DMS153 treated with DMSO at 0.1 percent for 48 hours (cell line): ENCODE results near the gene GNPTAB.
"Not testable (repeated sequence)": the region's sequence is repeated elsewhere in the genome, so short reads cannot be mapped to it uniquely, and the experiment has no call there.

Experiments used
- DNase-seq: peaks from one replicate; lab custom pipeline; 2025; ENCODE audit not compliant: unreplicated experiment; lab: John Stamatoyannopoulos, UW

Gene GNPTAB

DNA sequence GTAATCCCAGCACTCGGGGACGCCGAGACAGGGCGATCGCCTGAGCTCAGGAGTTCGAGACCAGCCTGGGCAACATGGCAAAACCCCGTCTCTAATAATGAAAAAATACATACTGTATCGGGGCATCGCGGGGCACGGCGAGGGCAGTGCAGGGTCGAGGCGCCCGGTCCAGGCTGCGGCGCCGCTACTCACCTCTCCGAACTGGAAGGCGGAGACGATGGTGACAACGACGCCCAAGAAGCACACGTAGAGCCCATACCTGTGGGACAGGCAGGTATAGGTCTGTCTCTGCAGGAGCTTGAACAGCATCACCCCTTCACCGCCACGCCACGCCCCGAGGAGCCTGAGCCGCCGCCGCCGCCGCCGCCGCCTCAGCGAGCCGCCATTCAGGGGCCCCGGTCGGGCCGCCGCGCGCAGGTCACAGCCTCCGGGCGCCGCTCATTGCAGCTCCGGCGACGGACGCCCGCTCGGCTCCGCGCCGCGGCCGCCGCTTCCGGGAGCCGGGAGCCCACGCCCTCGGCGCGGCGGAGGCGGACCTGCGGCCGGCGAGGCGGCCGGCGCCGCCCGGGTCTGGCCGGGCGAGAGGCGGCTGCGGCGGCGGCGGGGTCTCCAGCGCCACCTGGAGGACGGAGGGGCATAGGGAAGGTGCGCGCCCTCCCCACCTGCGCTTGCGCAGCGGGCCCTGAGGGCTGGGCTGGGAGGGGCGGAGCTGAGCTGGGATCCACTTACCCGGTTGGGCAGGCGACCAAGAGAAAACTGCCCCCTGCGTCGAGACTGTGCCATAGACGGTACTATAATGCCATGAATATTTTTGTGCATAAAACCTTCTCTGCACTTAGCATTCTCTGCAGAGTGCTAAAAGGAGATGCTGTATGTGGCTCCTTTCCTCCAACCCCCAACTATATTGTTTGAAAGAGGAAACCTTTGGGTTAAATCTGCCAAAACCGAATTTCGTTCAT lies at the start of gene GNPTAB:
Gene GNPTAB (minus strand): TSS at position 593 of the 959 bp plus-strand sequence. CDS start 284 bp downstream, at position 309.
- DNase-seq = peak; percentile 79

DNA sequence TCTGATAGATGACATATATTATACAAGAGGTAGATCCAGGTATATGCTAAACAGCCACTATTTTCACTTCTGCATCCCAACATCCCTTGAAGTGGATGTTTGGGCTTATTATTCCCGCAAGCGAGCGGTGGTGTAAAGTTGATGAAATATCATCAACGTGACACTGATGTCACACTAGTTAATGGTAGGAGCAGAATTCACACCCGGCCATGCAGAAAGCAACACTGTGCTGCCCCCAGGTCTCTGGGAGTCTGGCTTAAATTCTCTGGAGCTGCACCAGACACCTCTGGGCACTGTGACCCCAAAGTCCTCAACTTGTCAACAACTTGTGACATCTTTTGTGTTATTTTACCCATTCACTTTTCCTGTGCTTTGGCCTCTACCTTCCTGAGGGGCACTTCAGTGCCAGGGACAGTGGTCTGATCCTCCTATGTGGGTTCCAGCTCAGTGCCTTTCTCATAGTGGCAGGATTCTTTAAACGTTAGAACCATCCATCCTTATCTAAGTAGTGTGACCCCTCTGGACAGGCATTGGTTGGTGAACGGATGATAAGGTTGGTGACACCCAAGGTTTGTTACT lies 47.6 kb upstream of the GNPTAB start:
- DNase-seq = no peak

GRCh38 chr12:101877806-101878242 lies 47.1 kb upstream of the GNPTAB start:
- DNase-seq = no peak

- peak; percentile 10 for DNase-seq
Observed at GRCh38 chr12:101876861-101877805, 46.4 kb upstream of the GNPTAB start, which contains the start of gene DRAM1. DRAM1 (plus strand) TSS chr12:101877580; CDS start chr12:101877790, 210 bp downstream.

GRCh38 chr12:101876322-101876860 lies 45.6 kb upstream of the GNPTAB start:
- no peak for DNase-seq

GRCh38 chr12:101875162-101875561 lies 44.4 kb upstream of the GNPTAB start:
- DNase-seq = no peak

DNA sequence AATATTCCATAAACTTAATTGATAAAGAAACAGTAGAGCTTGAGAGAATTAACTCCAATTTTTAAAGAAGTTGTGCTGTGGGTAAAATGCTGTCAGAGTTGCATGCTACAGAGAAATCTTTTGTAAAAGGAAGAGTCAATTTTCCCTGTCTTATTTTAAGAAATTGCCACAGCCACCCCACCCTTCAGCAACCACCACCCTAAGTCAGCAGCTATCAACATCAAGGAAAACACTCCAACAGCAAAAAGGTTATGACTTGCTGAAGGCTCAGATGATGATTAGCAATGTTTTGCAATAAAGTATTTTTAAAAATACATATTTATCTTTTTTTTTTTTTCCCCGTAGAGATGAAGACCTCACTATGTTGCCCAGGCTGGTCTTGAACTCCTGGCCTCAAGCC lies 40.2 kb upstream of the GNPTAB start:
- no peak for DNase-seq

GRCh38 chr12:101867619-101868018 lies 36.9 kb upstream of the GNPTAB start:
- DNase-seq = not testable (repeated sequence)

DNA sequence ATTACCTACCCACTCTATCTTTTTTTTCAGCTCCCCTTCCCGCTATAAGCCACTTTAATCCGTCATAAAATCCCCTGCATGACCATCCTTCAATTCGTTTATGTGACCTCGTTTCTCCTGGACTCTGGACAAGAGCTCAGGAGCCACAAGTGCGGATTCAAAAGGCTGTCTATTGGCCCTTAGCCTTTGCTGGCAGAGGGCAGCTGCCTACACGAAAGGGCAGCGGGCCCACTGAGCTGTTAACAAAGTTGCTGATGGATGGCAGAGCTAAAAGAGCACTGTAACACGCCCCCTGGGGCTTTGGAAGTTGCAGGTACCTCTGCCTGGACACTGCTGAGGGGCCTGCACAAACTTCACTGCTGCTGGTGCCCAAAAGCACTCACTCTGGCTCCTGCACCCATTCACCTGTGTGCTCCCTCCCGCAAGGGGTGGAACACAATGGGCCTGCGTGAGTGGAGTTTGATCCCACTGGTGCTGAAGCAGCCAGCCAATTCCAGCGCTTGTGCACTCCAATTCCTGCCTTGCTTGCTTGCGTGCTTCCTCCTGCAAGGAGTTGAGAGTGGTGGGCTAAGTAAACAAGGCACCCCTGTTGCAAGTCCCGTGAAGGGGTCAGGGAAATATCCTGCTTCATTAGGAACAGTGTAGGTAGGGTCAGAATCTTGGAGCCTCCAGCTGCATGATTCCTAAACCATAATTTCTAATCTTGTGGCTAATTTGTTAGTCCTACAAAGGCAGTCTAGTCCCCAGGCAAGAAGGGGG lies 36.0 kb upstream of the GNPTAB start:
- DNase-seq = no peak

- DNase-seq = no peak
Observed at GRCh38 chr12:101863981-101864380, 33.2 kb upstream of the GNPTAB start.

DNA sequence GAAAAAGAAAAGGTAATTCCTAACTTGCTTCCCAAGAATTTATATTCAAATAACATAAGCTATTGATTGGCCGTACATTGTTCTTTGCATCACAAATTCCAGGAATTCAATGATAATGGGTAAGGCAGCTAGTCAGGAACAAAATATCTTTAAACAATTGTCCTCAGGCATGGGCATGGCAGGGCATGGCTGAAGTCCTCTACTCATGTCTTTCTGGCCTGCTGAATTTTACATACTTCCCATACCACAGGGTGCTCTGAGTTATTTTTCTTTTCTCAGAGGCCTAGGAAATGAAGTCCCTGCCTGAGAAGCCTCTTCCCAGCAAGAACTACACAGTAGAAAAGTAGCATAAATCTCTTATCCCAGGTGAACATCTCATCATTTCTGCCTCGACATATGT lies 31.5 kb upstream of the GNPTAB start:
- DNase-seq = no peak

- DNase-seq = not testable (repeated sequence)
Observed at GRCh38 chr12:101861688-101862087, 30.9 kb upstream of the GNPTAB start.

GRCh38 chr12:101859664-101860607 lies 29.2 kb upstream of the GNPTAB start:
- DNase-seq = no peak

DNA sequence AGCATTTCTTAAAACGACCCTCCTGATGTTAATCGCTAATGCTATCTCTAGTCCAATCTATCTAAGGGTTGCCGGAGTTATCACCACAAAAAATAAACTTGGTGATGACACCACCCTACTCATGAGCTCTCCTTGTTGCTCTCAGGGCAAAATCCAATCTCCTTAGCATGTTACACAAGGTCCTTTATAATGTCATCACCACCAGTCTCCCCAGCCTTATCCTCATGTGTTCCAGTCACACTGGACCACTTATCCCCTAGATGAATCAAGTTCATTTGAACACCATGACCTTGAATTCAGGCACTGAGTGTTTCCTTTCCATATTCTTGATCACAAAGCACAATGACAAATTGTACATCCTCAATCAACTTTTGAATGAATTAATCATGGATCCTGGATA lies 27.6 kb upstream of the GNPTAB start:
- no peak for DNase-seq

GRCh38 chr12:101857043-101857558 lies 26.3 kb upstream of the GNPTAB start:
- no peak for DNase-seq

DNA sequence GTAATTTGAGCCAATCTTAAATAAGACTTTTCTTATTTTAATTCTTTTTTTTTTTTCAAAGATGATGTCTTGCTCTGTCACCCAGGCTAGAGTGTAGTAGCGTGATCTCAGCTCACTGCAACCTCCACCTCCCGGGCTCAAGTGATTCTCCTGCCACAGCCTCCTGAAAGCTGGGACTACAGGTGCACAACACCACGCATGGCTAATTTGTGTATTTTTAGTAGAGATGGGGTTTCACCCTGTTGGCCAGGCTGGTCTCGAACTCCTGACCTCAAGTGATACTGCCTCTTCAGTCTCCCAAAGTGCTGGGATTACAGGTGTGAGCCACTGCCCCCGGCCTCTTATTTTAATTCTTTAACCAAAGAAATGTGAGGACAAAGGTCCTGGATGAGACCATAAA lies 25.9 kb upstream of the GNPTAB start:
- DNase-seq = not testable (repeated sequence)

GRCh38 chr12:101855976-101856375 lies 25.2 kb upstream of the GNPTAB start:
- DNase-seq = no peak

DNA sequence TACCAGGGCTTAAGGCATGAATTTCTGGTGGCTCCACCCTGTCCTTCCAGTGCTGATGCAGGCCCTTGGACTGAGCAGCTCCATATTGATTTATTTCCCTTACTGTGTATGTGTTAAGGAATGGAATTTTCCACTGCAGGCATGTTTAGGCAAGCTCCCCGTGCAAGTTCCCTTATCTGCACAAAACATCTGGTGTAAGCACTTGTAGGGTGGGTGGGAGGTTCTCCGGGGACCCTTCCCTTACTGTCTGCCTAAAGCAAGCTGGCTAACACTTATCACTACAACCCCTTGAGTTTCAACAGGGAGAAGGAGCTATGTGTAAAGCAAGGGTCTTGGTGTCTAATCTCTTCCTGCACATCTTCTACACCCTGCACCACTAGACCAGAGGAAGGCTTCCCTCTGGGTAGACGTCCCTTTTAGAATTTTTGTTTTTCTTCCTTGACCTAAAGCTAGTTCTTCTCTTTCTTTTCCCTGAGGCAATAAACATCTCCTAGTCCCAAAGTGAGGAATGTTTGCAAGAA lies 24.7 kb upstream of the GNPTAB start:
- DNase-seq = no peak
